SK-N-SH (cell line): ENCODE results near the gene METTL9. TPM values are rescaled to one million over a fixed set of nuclear protein-coding genes. Genes with fewer than 3 reads are reported as not detected.
"Not testable (repeated sequence)": the region's sequence is repeated elsewhere in the genome, so short reads cannot be mapped to it uniquely, and the experiment has no call there.

Source experiments
- CTCF ChIA-PET: fragments of 300-600, 350-600 bp; formaldehyde crosslinking; extraction: SDS; loops from one replicate; lab custom pipeline; 2021; lab: Yijun Ruan, JAX
- POLR2A ChIA-PET: fragments of 350-600 bp; sonication (Branson Sonifier 250); formaldehyde crosslinking; extraction: SDS; loops from one replicate; lab custom pipeline; 2020; ENCODE audit warnings: antibody characterized with exemption, inconsistent platforms; lab: Yijun Ruan, JAX
- DNase-seq: peaks from one replicate; pipeline ENCODE4 v3.0.0; 2012
- H2AFZ ChIP-seq: fragments of 200-600 bp; sonication (generic); 2 replicates; pipeline ENCODE4 v1.8.1; 2016; ENCODE audit warnings: antibody characterized with exemption, mild to moderate bottlenecking, low read depth
- H3F3A ChIP-seq: fragments of 200-600 bp; sonication (generic); replicated peaks from 2 replicates; pipeline ENCODE3; 2016; ENCODE audit warnings: antibody characterized with exemption, mild to moderate bottlenecking; ENCODE audit not compliant: insufficient read depth
- H3K27ac ChIP-seq, 2 experiments: fragments of 200-500 bp in 1 of 2; fragments of 200-600 bp in 1 of 2; sonication (Bioruptor generic) in 1 of 2; sonication (generic), shearing (Covaris generic) in 1 of 2; 2 replicates each; pipeline versions ENCODE4 v1.5.1 to v1.6.1; 2014 to 2016; ENCODE audit warnings: low read depth in 2 of 2, inconsistent platforms in 1 of 2, low read length in 1 of 2, mild to moderate bottlenecking in 1 of 2, mixed read lengths in 1 of 2
- H3K27me3 ChIP-seq: fragments of 200-600 bp; sonication (generic), shearing (Covaris generic); 2 replicates; pipeline ENCODE4 v1.6.1; 2016; ENCODE audit warnings: mixed run types; ENCODE audit not compliant: insufficient read depth
- H3K36me3 ChIP-seq, 2 experiments: fragments of 200-500 bp in 1 of 2; fragments of 200-600 bp in 1 of 2; sonication (Bioruptor generic) in 1 of 2; sonication (generic) in 1 of 2; replicated peaks in 1 of 2; 2 replicates each; pipeline versions ENCODE3 to v1.5.1; 2014 to 2016; ENCODE audit warnings: low read length in 1 of 2, mild to moderate bottlenecking in 1 of 2; ENCODE audit not compliant: insufficient read depth in 2 of 2, control insufficient read depth in 1 of 2
- H3K4me1 ChIP-seq, 2 experiments: fragments of 200-500 bp in 1 of 2; fragments of 200-600 bp in 1 of 2; sonication (Bioruptor generic) in 1 of 2; sonication (generic), shearing (Covaris generic) in 1 of 2; 2 replicates each; pipeline versions ENCODE4 v1.5.1 to v1.6.1; 2014 to 2016; ENCODE audit warnings: low read depth in 1 of 2, low read length in 1 of 2, mixed run types in 1 of 2; ENCODE audit not compliant: insufficient read depth in 2 of 2, control insufficient read depth in 1 of 2
- H3K4me2 ChIP-seq: fragments of 200-600 bp; sonication (generic), shearing (Covaris generic); 2 replicates; pipeline ENCODE4 v1.6.1; 2017; ENCODE audit warnings: mixed run types
- H3K4me3 ChIP-seq, 2 experiments: fragments of 200-500 bp in 1 of 2; fragments of 200-600 bp in 1 of 2; sonication (Bioruptor generic) in 1 of 2; sonication (generic), shearing (Covaris generic) in 1 of 2; 2 replicates each; pipeline versions ENCODE4 v1.5.1 to v1.8.1; 2014 to 2016; ENCODE audit warnings: low read depth in 2 of 2, inconsistent platforms in 1 of 2, low read length in 1 of 2, mild to moderate bottlenecking in 1 of 2, mixed read lengths in 1 of 2, moderate library complexity in 1 of 2
- H3K79me2 ChIP-seq: fragments of 200-600 bp; sonication (generic); 2 replicates; pipeline ENCODE4 v1.8.1; 2017; ENCODE audit warnings: mild to moderate bottlenecking; ENCODE audit not compliant: insufficient read depth
- H3K9ac ChIP-seq: fragments of 200-600 bp; sonication (generic); 2 replicates; pipeline ENCODE4 v1.6.1; 2017; ENCODE audit warnings: mixed run types
- H3K9me2 ChIP-seq: fragments of 200-600 bp; sonication (generic); 2 replicates; pipeline ENCODE4 v1.6.1; 2017; ENCODE audit warnings: mixed run types
- H3K9me3 ChIP-seq: fragments of 200-600 bp; sonication (generic); 2 replicates; pipeline ENCODE4 v1.6.1; 2017; ENCODE audit warnings: mixed run types, mild to moderate bottlenecking, moderate library complexity
- H4K20me1 ChIP-seq: fragments of 200-600 bp; sonication (generic); 2 replicates; pipeline ENCODE4 v1.6.1; 2017; ENCODE audit warnings: mild to moderate bottlenecking, mixed run types; ENCODE audit not compliant: insufficient read depth
- CHD2 ChIP-seq: fragments of 150-350 bp; IDR thresholded peaks from 2 replicates; pipeline ENCODE4 v1.6.1; 2018; ENCODE audit warnings: low read length; ENCODE audit not compliant: partially characterized antibody
- FOSL2 ChIP-seq: IDR thresholded peaks from 2 replicates; pipeline ENCODE4 v1.4.0; 2012; ENCODE audit warnings: low read depth, mild to moderate bottlenecking, moderate library complexity, borderline replicate concordance
- MEF2A ChIP-seq: IDR thresholded peaks from 2 replicates; pipeline ENCODE4 v1.4.0; 2012; ENCODE audit warnings: low read depth, borderline replicate concordance
- RAD21 ChIP-seq: IDR thresholded peaks from 2 replicates; pipeline ENCODE4 v1.6.1; 2012; ENCODE audit warnings: mild to moderate bottlenecking, low read length
- RFX5 ChIP-seq: IDR thresholded peaks from 2 replicates; pipeline ENCODE4 v1.6.1; 2012; ENCODE audit warnings: mild to moderate bottlenecking, improper control_type of control experiment, low read length
- RXRA ChIP-seq: IDR thresholded peaks from 2 replicates; pipeline ENCODE4 v1.4.0; 2012; ENCODE audit warnings: low read depth, mild to moderate bottlenecking, borderline replicate concordance
- TCF12 ChIP-seq: IDR thresholded peaks from 2 replicates; pipeline ENCODE4 v1.4.0; 2012
- WGBS: methylation state at CpG from one replicate; pipeline ENCODE4 v1.1.6; 2017; ENCODE audit warnings: low lambda C conversion rate; 5-methylcytosine and 5-hydroxymethylcytosine counted together
- polyA plus RNA-seq, 3 experiments: library from polyadenylated mRNA; depleted of rRNA; stranded (reverse); fragments of >200 nt; gene quantifications; 2 replicates each; pipeline ENCODE4 v1.2.3, GENCODE V29; 2012
- TF ChIP-seq, protein P1 (sequence below): IDR thresholded peaks from 2 replicates; pipeline ENCODE4; 2012
- TF ChIP-seq, protein P2 (sequence below): IDR thresholded peaks from 2 replicates; pipeline ENCODE4 v1.4.0; 2012; ENCODE audit warnings: low read depth
- TF ChIP-seq, protein P3 (sequence below): IDR thresholded peaks from 2 replicates; pipeline ENCODE4 v1.4.0; 2012; ENCODE audit warnings: low read depth, borderline replicate concordance

Gene METTL9
- polyA plus RNA-seq, 1 of the 3 experiments (the other 2 are of a cell fraction), result 70.7 TPM

DNA sequence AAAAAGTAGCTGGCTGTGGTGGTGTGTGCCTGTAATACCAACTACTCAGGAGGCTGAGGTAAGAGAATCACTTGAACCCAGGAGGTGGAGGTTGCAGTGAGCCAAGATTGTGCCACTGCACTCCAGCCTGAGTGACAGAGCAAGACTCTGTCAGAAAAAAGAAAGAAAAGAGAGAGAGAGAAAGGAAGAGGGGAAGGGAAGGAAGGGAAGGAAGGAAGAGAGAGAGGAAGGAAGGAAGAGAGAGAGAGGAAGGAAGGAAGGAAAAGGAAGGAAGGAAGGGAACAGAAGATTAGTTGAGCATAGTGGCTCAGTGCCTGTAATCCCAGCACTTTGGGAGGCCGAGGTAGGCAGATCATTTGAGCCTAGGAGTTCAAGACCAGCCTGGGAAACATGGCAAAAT lies 35.0 kb upstream of the METTL9 start:
- CTCF ChIA-PET, result interaction anchor here (1.6 to 2.4 kb wide), 4 partner anchors 9 to 376 kb away, joined by 6 to 7 read pairs (median 6); no protein-coding TSS in a partner anchor
- H3K9me2 ChIP-seq, H4K20me1 ChIP-seq, DNase-seq, H3K27ac ChIP-seq, H3K79me2 ChIP-seq, H3K4me3 ChIP-seq, H2AFZ ChIP-seq, H3F3A ChIP-seq, H3K9ac ChIP-seq, H3K4me2 ChIP-seq, H3K9me3 ChIP-seq, H3K27me3 ChIP-seq, POLR2A ChIA-PET, H3K36me3 ChIP-seq, H3K4me1 ChIP-seq: not testable (repeated sequence)
- WGBS, result 26% methylated on average over 1 of the region's 1 CpG

DNA sequence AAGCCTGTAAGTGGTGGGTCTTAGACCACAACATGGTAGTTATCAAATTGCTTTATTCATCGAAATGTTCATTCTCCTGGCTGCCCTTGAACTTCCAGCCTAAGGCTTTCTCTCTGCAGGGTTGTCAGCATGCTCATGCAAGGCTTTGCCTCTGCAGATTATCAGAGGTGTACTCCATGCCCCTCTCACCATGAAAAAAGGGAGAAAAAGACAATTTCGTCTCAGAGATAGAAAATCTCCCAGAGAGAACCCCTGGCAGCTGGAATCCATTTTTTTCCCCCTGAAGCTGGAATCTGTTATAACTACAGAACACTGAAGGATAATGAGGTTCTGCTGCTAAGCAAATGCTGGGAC lies 33.9 kb upstream of the METTL9 start:
- H3K4me1 ChIP-seq, result no peaks in the 10 kb centered on the region; a peak in 1 of 4 replicates
- H3K36me3 ChIP-seq, result no peaks in the 10 kb centered on the region
- CTCF ChIA-PET, result interaction anchor here (0.8 to 2.4 kb wide), 5 partner anchors 9 to 75 kb away, joined by 3 to 9 read pairs (median 5); no protein-coding TSS in a partner anchor
- H3K9ac ChIP-seq, result no peak overlapping the region
- WGBS, result 52% methylated on average over 2 of the region's 2 CpGs
- H3K79me2 ChIP-seq, result no peaks in the 10 kb centered on the region
- no peak overlapping the region for H3K27ac ChIP-seq
- no peaks in the 10 kb centered on the region for H4K20me1 ChIP-seq
- no peak overlapping the region for H3K4me3 ChIP-seq
- TF ChIP-seq MEF2A (no peak), RXRA (no peak), TCF12 (no peak), FOSL2 (no peak), RFX5 (no peak), CHD2 (no peak), RAD21 (no peak)
- TF ChIP-seq, protein P1, sequence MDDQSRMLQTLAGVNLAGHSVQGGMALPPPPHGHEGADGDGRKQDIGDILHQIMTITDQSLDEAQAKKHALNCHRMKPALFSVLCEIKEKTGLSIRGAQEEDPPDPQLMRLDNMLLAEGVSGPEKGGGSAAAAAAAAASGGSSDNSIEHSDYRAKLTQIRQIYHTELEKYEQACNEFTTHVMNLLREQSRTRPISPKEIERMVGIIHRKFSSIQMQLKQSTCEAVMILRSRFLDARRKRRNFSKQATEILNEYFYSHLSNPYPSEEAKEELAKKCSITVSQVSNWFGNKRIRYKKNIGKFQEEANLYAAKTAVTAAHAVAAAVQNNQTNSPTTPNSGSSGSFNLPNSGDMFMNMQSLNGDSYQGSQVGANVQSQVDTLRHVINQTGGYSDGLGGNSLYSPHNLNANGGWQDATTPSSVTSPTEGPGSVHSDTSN, result no peak
- TF ChIP-seq, protein P2, sequence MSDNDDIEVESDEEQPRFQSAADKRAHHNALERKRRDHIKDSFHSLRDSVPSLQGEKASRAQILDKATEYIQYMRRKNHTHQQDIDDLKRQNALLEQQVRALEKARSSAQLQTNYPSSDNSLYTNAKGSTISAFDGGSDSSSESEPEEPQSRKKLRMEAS, result no peak
- H3F3A ChIP-seq, result no peaks in the 10 kb centered on the region
- DNase-seq, result peak; percentile 49
- peaks cover 8% of the 10 kb centered on the region; the same call in 1 of the 2 replicates for H3K27me3 ChIP-seq
- no peaks in the 10 kb centered on the region for H3K9me2 ChIP-seq
- POLR2A ChIA-PET, result no interaction called here
- H3K4me2 ChIP-seq, result no peak overlapping the region
- H2AFZ ChIP-seq, result no peak overlapping the region
- H3K9me3 ChIP-seq, result no peaks in the 10 kb centered on the region

DNA sequence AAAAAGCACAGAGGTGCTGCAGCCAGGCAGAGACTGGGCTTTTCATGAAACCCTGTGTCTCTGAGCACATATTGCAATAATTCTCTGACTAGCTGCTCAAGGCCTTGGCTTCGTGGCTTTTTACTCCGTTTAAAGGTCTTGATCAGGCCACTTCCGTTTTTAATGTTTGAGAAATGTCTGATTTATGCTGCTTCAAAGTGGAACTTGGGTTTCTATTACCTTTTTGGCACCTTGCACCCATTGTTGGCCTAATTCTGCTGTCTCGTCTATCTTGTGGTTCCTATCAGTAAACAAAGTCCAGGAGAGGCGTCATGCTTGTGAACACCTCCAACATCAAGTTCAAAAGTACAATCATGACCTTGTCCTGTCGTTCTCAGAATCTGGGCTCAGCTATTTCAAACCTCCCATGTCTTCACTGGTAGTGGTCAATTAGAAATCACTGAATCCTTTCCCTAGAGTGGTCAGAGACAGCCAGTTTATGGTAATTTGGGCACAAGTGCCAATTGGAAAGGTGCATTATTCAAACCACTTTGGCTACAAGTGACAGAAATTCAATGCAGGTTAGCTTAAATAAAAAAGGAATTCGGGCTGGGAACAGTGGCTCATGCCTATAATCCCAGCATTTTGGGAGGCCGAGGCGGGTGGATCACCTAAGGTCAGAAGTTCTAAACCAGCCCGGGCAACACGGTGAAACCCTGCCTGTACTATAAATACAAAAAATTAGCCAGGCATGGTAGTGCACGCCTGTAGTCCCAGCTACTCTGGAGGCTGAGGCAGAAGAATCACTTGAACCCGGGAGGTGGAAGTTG lies 33.3 kb upstream of the METTL9 start:
- TF ChIP-seq RAD21 (peak; percentile 14; the same call in 1 of the 2 replicates), CHD2 (no peak)
- TF ChIP-seq, protein P3, sequence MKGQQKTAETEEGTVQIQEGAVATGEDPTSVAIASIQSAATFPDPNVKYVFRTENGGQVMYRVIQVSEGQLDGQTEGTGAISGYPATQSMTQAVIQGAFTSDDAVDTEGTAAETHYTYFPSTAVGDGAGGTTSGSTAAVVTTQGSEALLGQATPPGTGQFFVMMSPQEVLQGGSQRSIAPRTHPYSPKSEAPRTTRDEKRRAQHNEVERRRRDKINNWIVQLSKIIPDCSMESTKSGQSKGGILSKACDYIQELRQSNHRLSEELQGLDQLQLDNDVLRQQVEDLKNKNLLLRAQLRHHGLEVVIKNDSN, result no peak
- TF ChIP-seq, all 33 proteins: peak for 1
- H3K4me1 ChIP-seq, result no peaks in the 10 kb centered on the region; a peak in 1 of 4 replicates
- H3K27ac ChIP-seq, result peak overlapping the region in 1 of 2 experiments; percentile 3; a peak in 1 of 4 replicates
- H3K79me2 ChIP-seq, result no peaks in the 10 kb centered on the region
- no peak overlapping the region for H3K4me3 ChIP-seq
- H2AFZ ChIP-seq, result no peak overlapping the region
- CTCF ChIA-PET, result interaction anchor here (1.0 to 2.4 kb wide), 5 partner anchors 8 to 266 kb away, joined by 3 to 9 read pairs (median 5); no protein-coding TSS in a partner anchor
- POLR2A ChIA-PET, result no interaction called here
- 64% methylated on average over 13 of the region's 13 CpGs for WGBS
- no peaks in the 10 kb centered on the region for H3F3A ChIP-seq
- H3K9me3 ChIP-seq, result no peaks in the 10 kb centered on the region
- H3K9me2 ChIP-seq, result no peaks in the 10 kb centered on the region
- H4K20me1 ChIP-seq, result no peaks in the 10 kb centered on the region
- no peak overlapping the region for H3K9ac ChIP-seq
- no peak for DNase-seq
- H3K36me3 ChIP-seq, result no peaks in the 10 kb centered on the region
- peaks cover 8% of the 10 kb centered on the region; the same call in 1 of the 2 replicates for H3K27me3 ChIP-seq
- H3K4me2 ChIP-seq, result no peak overlapping the region
